GM12872 (cell line): ENCODE results near the gene RPTOR.

ENCODE experiments used
- TF ChIP-seq, protein P1 (sequence below): IDR thresholded peaks from 3 replicates; pipeline ENCODE4 v1.5.1; 2011; ENCODE audit warnings: low read depth, mild to moderate bottlenecking, low read length, moderate library complexity; ENCODE audit not compliant: insufficient read depth

The RPTOR gene

DNA sequence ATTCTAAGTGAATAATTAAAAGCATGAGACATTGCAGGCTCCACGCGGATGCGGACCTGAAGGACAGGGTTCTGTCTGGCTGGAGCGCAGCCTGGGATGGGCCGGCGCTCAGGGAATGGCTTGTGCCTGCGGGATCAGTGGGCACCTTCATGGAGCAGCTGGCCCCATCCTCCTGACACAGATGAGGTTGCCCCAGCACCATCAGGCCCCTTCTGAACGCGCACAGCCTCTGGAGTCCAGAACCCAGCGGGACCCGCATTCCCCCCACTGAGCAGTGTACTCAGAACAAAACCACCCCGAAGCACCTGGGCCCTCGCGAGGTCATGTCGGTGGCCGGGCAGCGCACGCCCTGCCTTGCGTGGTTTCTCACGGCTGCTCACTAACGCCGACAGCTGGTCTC lies 376.5 kb downstream of the RPTOR start:
- TF ChIP-seq, protein P1, sequence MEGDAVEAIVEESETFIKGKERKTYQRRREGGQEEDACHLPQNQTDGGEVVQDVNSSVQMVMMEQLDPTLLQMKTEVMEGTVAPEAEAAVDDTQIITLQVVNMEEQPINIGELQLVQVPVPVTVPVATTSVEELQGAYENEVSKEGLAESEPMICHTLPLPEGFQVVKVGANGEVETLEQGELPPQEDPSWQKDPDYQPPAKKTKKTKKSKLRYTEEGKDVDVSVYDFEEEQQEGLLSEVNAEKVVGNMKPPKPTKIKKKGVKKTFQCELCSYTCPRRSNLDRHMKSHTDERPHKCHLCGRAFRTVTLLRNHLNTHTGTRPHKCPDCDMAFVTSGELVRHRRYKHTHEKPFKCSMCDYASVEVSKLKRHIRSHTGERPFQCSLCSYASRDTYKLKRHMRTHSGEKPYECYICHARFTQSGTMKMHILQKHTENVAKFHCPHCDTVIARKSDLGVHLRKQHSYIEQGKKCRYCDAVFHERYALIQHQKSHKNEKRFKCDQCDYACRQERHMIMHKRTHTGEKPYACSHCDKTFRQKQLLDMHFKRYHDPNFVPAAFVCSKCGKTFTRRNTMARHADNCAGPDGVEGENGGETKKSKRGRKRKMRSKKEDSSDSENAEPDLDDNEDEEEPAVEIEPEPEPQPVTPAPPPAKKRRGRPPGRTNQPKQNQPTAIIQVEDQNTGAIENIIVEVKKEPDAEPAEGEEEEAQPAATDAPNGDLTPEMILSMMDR: no peak

DNA sequence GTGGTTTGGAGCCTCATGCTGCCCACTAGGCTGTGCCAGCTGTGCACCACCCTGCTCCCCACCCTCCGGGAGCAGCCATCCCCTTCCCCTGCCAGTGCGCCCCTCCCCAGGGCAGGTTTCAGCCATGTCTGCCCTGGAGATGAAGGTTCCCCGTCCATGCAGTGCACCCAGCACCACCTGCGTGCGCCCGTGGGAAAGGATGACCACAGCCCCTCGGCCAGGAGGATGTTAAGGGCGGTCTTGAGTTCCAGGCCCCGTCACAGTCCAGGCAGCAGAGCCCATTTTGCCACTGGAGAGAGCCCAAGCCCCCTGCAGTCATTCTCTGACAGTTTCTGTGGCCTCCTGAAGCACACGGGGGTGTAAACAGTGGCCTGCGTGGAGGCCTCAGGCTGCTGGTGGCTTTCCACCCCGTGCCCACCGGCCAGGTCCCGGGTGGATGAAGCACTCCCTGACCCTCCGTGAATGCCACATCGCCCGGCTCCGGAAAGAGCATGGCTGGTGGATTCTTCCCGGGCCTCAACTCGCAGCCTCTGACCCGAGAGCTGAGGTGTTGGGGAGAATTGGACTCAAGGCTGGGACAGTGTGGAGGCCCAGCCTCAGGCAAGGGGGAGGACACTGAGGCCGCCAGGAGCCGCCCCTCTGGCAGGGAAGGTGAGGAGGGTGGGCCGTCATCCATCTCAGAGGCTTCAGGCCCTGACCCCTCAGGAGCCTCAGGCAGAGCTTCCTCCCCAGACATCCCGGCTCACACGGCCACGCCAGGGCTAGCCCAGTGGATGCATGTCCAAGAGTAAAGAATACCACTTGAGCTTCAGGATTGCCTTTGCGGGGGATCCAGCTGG lies 377.3 kb downstream of the RPTOR start:
- TF ChIP-seq, protein P1: no peak

DNA sequence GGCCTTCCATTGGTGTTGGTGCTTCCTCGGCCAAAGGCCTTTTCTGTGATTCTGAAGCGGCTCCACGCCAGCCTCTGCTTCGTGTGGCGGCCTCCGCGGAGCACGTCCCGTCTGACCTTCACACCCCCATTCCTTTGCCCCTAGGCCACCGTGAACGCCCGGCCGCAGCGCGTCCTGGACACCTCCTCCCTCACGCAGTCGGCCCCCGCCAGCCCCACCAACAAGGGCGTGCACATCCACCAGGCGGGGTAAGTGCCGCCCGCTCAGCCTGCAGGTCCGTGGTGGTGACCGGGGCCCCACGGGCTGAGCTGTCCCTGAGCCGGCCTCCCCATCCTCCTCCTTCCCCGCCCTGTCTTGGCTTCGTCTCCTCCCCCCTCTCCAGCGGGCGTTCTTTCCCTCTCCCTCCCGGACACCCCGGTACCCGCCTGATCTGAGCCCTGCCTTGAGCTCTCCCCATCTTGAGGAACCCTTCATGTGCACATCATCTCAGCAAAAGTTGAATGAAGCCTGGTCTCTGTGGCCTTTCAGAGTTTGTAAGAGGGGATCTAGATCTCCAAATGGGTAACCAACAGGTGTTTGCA lies 378.0 kb downstream of the RPTOR start:
- TF ChIP-seq, protein P1: no peak

DNA sequence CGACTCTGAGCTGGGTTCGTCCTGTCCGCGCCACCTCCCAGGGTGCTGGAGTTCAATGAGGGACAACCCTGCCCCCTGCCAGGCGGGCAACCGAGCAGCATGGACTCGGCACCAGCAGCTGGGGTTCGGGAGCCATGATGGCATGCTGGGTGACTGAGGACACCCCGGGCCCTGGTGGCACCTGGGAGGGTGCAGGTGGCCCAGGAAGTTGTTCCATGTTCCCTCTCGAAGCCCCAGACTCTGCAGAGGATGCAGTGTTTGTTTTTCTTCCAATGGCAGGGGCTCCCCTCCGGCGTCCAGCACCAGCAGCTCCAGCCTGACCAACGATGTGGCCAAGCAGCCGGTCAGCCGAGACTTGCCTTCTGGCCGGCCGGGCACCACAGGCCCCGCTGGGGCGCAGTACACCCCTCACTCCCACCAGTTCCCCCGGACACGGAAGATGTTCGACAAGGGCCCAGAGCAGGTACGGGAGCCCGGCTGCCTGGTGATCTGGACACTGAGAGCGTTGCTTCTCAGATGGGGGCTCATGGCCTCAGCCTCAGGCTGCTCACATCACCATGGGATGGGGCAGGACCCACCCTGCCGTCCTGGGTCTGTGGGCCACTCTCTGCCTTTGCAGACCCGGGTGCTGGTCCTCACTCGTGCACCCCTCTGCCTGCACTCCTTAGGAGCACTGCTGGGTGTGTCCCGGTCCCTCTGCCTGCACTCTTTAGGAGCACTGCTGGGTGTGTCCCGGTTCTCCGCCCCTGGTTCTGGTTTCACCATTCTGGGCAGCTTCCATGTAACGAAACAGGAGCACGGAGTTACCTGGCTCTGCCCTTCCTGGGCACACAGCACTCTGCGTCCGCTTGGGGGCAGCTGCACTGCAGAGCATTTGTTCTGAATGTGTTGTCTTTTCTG lies 378.8 kb downstream of the RPTOR start:
- TF ChIP-seq, protein P1: no peak

GRCh38 chr17:80924111-80924806 lies 379.6 kb downstream of the RPTOR start:
- TF ChIP-seq, protein P1: no peak

GRCh38 chr17:80924807-80925610 lies 380.4 kb downstream of the RPTOR start:
- TF ChIP-seq, protein P1: no peak
